BJ (cell line): ENCODE results near the gene CASP12. TPM values are rescaled to one million over a fixed set of nuclear protein-coding genes. Genes with fewer than 3 reads are reported as not detected.

ENCODE experiments used
- CTCF ChIA-PET: fragments of 350-600 bp; formaldehyde crosslinking; extraction: SDS; loops from one replicate; lab custom pipeline; 2021; ENCODE audit warnings: antibody characterized with exemption, inconsistent platforms; lab: Yijun Ruan, JAX
- POLR2A ChIA-PET: fragments of 300-600 bp; sonication (Branson Sonifier 250); formaldehyde crosslinking; extraction: SDS; loops from one replicate; lab custom pipeline; 2021; ENCODE audit warnings: antibody characterized with exemption; lab: Charles Lee
- DNase-seq: peaks from one replicate; pipeline ENCODE4 v3.0.0-alpha.2; 2011; ENCODE audit warnings: low read depth
- H3K27me3 ChIP-seq: 2 replicates; pipeline ENCODE4 v1.6.0; 2011; ENCODE audit warnings: low read length; ENCODE audit not compliant: control insufficient read depth, insufficient read depth
- H3K36me3 ChIP-seq: 2 replicates; pipeline ENCODE4 v1.5.1; 2011; ENCODE audit warnings: low read length; ENCODE audit not compliant: control insufficient read depth, insufficient read depth
- H3K4me3 ChIP-seq: 2 replicates; pipeline ENCODE4 v1.5.1; 2011; ENCODE audit warnings: low read depth, mild to moderate bottlenecking, control low read depth, low read length
- polyA plus RNA-seq: library from polyadenylated mRNA; depleted of rRNA; stranded (reverse); fragments of >200 nt; gene quantifications from 2 replicates; pipeline ENCODE4 v1.2.3, GENCODE V29; 2011
- TF ChIP-seq, protein P1 (sequence below): IDR thresholded peaks from 2 replicates; pipeline ENCODE4 v1.5.1; 2011; ENCODE audit warnings: low read depth, mild to moderate bottlenecking, control low read depth, inconsistent platforms, low read length, moderate library complexity; ENCODE audit not compliant: insufficient read depth

The CASP12 gene
- polyA plus RNA-seq, 1 experiment: not detected

DNA sequence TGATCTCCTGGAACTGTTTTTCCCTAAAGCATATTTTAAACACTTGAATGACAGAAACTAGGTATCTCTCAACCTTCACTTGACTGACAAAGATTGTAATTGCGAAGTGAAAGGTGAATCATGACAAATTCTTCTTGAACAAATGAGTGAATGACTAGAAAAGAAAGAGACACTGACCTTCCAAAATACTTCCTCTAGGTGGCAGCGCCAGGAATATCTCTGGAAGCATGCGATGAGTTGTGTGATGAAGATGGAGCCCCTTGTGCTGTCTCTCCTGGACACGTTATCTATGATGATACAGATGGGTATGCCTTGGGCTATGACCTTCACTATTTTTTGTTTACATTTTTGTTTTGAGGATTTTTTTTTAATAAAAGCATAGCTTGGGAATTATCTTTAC lies 7.0 kb upstream of the CASP12 start:
- DNase-seq: no peak
- ChIA-PET POLR2A (no interaction called here), CTCF (no interaction called here)
- H3K36me3 ChIP-seq: no peaks in the 10 kb centered on the region
- no peaks in the 10 kb centered on the region for H3K27me3 ChIP-seq
- TF ChIP-seq, protein P1, sequence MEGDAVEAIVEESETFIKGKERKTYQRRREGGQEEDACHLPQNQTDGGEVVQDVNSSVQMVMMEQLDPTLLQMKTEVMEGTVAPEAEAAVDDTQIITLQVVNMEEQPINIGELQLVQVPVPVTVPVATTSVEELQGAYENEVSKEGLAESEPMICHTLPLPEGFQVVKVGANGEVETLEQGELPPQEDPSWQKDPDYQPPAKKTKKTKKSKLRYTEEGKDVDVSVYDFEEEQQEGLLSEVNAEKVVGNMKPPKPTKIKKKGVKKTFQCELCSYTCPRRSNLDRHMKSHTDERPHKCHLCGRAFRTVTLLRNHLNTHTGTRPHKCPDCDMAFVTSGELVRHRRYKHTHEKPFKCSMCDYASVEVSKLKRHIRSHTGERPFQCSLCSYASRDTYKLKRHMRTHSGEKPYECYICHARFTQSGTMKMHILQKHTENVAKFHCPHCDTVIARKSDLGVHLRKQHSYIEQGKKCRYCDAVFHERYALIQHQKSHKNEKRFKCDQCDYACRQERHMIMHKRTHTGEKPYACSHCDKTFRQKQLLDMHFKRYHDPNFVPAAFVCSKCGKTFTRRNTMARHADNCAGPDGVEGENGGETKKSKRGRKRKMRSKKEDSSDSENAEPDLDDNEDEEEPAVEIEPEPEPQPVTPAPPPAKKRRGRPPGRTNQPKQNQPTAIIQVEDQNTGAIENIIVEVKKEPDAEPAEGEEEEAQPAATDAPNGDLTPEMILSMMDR: peak; percentile 11; the same call in 1 of the 2 replicates
- H3K4me3 ChIP-seq: no peak overlapping the region

DNA sequence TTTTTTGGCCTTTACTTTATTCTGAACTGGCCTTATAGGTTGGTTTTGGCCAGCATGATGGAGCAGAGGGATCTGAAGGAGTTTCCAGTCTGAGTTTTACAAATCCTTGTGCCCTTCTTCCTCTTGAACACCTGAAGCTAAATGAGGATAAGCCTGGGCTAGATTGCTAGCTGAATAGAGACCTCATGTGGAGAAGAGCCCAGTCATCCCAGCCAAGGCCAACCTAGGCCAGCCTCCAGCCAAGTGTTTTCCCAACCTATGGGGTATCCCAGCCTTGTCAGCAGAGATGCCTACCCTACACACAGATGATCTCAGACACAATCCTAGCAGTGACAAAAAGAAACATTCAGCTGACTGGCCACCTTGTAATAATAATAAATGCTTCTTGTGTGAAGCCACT lies 966 bp upstream of the CASP12 start:
- TF ChIP-seq, protein P1: no peak
- ChIA-PET POLR2A (no interaction called here), CTCF (interaction anchor here (0.6 kb wide), 1 partner anchor 187 kb away, joined by 3 read pairs; no protein-coding TSS in a partner anchor)
- Histone ChIP-seq H3K36me3 (no peaks in the 10 kb centered on the region), H3K4me3 (no peak overlapping the region), H3K27me3 (no peaks in the 10 kb centered on the region)
- no peak for DNase-seq

DNA sequence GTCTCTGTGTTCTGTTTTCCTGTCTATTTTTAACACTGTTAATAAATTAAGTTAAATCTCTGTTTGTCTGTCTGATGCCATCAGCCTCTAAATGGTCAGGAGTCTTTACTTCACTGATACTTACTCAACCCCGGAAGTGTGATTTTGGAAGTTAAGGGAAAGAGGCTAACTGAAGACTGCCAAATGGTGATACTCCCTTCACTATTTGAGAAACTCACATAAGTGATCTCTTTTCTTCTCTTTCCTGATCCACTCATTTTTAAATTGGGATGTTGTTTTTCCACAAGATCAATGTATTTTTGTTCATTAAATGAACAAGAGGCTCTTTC lies 389 bp upstream of the CASP12 start:
- DNase-seq: no peak
- Histone ChIP-seq H3K4me3 (no peak overlapping the region), H3K27me3 (no peaks in the 10 kb centered on the region), H3K36me3 (no peaks in the 10 kb centered on the region)
- POLR2A ChIA-PET: no interaction called here
- CTCF ChIA-PET: interaction anchor here (1.4 kb wide), 1 partner anchor 12 kb away, joined by 3 read pairs; no protein-coding TSS in a partner anchor
- TF ChIP-seq, protein P1: no peak

DNA sequence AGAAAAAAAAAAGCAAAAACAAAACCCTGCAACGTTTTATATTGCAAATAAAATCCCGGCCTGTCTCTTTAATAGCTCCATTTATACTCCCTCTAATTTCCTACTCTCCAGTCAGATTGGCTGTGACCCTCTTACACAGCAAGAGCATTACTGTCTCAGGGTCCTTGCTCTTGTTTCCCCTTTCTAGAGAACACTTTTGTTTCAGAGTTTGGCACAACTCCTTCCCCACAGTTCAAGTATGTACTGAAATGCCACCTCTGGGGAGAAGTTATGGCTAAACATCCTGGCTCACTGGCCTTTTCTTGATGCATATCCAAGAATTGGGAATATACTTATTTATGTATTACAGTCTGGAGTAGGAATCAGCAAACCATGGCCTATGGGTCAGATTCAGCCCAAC lies 2.6 kb downstream of the CASP12 start:
- no peak overlapping the region for H3K4me3 ChIP-seq
- no peak for DNase-seq
- H3K27me3 ChIP-seq: no peaks in the 10 kb centered on the region
- ChIA-PET CTCF (interaction anchor here (1.5 kb wide), 1 partner anchor 21 kb away, joined by 3 read pairs; no protein-coding TSS in a partner anchor), POLR2A (no interaction called here)
- TF ChIP-seq, protein P1: no peak
- H3K36me3 ChIP-seq: no peaks in the 10 kb centered on the region

DNA sequence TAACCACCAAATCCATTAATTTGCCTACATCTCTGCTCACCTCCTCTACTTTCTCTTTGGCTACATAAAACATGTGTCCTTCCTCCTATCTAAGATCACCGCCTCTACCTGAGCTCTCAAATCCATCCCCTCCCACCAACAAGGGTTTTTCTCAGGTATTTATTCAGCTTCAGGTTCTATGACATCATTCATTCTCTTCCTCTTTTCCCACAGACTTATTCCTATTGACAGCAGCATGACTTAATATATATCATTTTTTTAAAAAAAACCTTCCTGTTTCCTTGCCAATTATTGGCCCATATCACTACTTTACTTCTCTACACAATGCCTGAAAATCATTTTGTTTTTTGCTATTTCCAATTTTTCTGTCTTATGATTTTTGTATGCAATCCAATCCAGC lies 4.4 kb downstream of the CASP12 start:
- TF ChIP-seq, protein P1: no peak
- no peaks in the 10 kb centered on the region for H3K36me3 ChIP-seq
- POLR2A ChIA-PET: no interaction called here
- no peaks in the 10 kb centered on the region for H3K27me3 ChIP-seq
- H3K4me3 ChIP-seq: no peak overlapping the region
- no peak for DNase-seq
- CTCF ChIA-PET: interaction anchor here (0.7 kb wide), 1 partner anchor 1495 kb away, joined by 3 read pairs; no protein-coding TSS in a partner anchor
